ENCODE results near the gene RPTOR.

The RPTOR gene

DNA sequence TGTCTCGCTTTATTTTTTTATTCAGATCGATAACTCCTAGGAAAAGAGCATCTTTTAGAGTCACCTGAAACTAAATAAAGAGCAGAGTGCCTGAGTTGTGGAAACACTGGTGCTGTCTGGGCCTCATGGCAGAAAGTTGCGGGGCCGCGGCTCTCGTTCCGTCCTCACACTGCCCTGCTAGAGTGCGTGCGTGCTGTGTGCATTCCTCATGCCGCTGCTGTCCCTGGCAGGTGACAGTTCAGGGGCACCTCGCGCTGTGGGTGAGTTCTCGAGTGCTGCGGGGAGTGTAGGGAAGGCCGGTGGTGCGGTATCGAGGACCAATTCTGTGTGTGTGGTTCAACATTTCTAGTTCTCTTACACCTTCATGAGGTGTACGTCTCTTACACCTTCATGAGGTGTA lies 136.6 kb downstream of the RPTOR start:
- DNase-seq (ENCODE audit: low spot score) = no peak
- TF ChIP-seq, protein P1, sequence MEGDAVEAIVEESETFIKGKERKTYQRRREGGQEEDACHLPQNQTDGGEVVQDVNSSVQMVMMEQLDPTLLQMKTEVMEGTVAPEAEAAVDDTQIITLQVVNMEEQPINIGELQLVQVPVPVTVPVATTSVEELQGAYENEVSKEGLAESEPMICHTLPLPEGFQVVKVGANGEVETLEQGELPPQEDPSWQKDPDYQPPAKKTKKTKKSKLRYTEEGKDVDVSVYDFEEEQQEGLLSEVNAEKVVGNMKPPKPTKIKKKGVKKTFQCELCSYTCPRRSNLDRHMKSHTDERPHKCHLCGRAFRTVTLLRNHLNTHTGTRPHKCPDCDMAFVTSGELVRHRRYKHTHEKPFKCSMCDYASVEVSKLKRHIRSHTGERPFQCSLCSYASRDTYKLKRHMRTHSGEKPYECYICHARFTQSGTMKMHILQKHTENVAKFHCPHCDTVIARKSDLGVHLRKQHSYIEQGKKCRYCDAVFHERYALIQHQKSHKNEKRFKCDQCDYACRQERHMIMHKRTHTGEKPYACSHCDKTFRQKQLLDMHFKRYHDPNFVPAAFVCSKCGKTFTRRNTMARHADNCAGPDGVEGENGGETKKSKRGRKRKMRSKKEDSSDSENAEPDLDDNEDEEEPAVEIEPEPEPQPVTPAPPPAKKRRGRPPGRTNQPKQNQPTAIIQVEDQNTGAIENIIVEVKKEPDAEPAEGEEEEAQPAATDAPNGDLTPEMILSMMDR (IDR thresholded peaks at IDR 0.05; ENCODE audit: borderline replicate concordance, control extremely low read depth, extremely low read depth, insufficient read depth, missing control alignments) = no peak
- in situ Hi-C loops (cut with MboI; ENCODE audit: low sequenced_read_pairs, unreplicated experiment) = no loop called here

DNA sequence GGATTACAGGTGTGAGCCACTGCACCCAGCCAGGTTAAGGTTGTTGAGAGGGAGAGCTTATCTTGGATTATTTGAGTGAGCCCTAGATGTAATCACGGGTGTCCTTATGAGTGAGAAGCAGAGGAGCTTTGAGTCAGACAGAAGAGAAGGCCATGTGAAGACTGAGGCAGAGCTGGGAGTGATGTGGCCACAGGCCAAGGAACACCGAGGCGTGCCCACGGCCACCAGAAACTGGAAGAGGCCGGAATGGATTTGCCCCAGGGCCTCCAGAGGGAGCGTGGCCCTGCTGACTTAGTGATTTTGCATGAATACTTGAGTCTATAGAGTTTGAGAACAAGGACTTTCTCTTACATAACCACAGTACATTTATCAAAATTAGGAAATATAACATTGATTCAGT lies 137.7 kb downstream of the RPTOR start:
- DNase-seq (ENCODE audit: low spot score) = no peak
- TF ChIP-seq, protein P1 (IDR thresholded peaks at IDR 0.05; ENCODE audit: borderline replicate concordance, control extremely low read depth, extremely low read depth, insufficient read depth, missing control alignments) = no peak
- in situ Hi-C loops (cut with MboI; ENCODE audit: low sequenced_read_pairs, unreplicated experiment) = no loop called here

DNA sequence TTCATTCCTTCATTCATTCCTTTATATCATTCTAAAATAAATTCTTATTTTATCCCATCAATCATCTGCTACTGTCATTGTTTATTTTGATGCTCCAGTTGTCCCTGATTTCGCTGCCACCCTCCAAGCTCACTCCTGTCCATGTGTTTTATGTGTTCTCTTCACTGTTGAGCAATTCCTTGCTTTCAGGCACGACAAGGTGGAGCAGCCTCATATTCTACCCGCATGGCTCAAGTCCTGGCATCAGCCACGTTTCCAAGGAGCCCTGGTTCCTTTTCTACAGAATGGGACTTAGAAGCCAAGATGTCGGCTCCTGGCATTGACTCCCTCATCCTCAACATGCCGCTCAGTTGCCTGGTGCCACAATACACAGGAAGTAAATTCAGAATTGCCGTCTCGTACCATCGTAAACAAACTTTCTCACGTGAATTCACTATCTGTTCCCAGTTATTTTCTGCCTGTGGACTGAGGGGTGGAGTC lies 139.0 kb downstream of the RPTOR start:
- in situ Hi-C loops (cut with MboI; ENCODE audit: low sequenced_read_pairs, unreplicated experiment) = no loop called here

DNA sequence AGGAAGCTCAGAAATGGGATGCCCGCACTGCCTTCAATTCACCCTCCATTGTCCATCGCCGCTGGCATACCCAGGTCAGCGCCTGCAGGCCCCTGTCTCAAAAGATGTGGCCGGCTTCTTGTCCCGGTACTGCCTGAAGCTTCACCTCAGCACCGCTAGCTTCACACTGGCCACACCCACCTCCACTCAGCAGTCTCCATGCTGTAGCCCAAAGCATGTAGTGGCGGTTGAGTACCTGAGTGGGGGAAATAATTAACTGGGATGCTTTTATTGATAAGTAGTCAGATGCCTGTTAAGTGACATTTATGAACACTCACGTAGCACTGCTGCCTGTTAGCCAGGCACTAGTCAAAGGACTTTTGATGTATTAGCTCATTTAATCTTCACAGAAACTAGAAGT lies 143.2 kb downstream of the RPTOR start:
- in situ Hi-C loops (cut with MboI; ENCODE audit: low sequenced_read_pairs, unreplicated experiment) = no loop called here
- DNase-seq (ENCODE audit: low spot score) = no peak
- TF ChIP-seq, protein P1 (IDR thresholded peaks at IDR 0.05; ENCODE audit: borderline replicate concordance, control extremely low read depth, extremely low read depth, insufficient read depth, missing control alignments) = no peak

More for the DNA sequence above, 139.0 kb downstream of the RPTOR start:
- no peak for DNase-seq (ENCODE audit: low spot score)
- TF ChIP-seq, protein P1 (IDR thresholded peaks at IDR 0.05; ENCODE audit: borderline replicate concordance, control extremely low read depth, extremely low read depth, insufficient read depth, missing control alignments) = no peak

DNA sequence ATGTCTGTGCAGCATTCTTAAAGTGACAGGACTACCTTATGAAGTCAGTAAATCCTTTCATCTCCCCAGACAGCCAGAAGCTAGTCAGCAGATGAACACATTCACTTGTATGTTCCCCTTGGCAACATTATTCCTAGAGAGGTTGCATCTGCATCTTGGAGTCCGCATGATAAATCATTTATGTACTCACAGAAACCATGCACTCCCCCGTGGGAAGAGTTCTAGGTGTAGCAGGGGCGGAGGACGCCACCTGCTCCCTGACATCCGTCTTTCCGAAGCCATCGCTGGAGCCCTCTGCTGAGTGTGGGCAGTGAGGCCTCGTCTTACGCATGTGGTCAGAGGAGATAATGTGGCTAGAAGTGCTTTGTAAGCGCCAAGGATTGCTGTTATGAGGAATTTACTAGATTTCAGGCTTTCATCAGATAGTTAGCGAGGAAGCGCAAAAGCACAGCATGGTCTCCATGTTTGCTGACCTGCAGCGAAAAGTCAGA lies 144.5 kb downstream of the RPTOR start:
- no peak for DNase-seq (ENCODE audit: low spot score)
- TF ChIP-seq, protein P1 (IDR thresholded peaks at IDR 0.05; ENCODE audit: borderline replicate concordance, control extremely low read depth, extremely low read depth, insufficient read depth, missing control alignments) = no peak
- in situ Hi-C loops (cut with MboI; ENCODE audit: low sequenced_read_pairs, unreplicated experiment) = no loop called here

DNA sequence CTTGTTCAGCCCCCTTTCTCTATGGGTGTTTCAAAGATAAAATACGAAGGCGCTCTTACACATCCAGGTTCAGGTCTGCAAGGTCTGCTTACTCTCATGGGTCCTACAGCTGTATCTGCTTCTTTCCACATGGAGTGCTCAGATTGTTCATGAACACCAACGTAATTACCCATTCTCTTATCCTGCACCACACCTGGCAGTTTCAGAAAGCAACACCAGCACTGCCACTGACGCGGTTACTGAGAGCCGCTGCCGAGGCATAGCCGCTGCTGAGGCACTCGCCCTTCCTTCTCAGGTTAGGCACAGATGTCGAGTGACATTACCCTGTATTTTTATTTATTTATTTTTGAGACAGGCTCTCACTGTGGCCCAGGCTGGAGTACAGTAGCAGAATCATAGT lies 147.1 kb downstream of the RPTOR start:
- in situ Hi-C loops (cut with MboI; ENCODE audit: low sequenced_read_pairs, unreplicated experiment) = no loop called here
- DNase-seq (ENCODE audit: low spot score) = no peak
- TF ChIP-seq, protein P1 (IDR thresholded peaks at IDR 0.05; ENCODE audit: borderline replicate concordance, control extremely low read depth, extremely low read depth, insufficient read depth, missing control alignments) = no peak

All from GM13976 (cell line).